Endodermal cell (in vitro differentiated cells): ENCODE results near the gene MTMR3. TPM values are rescaled to one million over a fixed set of nuclear protein-coding genes. Genes with fewer than 3 reads are reported as not detected.

Experiments
- DNase-seq: peaks from one replicate; pipeline ENCODE4 v3.0.0-alpha.2; 2017
- H3K27ac ChIP-seq: 2 replicates; pipeline ENCODE4 v1.5.1; 2013; ENCODE audit warnings: mild to moderate bottlenecking, low read depth, low read length, moderate library complexity
- H3K27me3 ChIP-seq: 2 replicates; pipeline ENCODE4 v1.6.1; 2013; ENCODE audit warnings: mild to moderate bottlenecking, low read length, moderate library complexity; ENCODE audit not compliant: insufficient read depth, control insufficient read depth, poor library complexity, severe bottlenecking
- H3K36me3 ChIP-seq: 2 replicates; pipeline ENCODE4 v1.7.0; 2013; ENCODE audit warnings: mild to moderate bottlenecking, low read length, moderate library complexity; ENCODE audit not compliant: control insufficient read depth, insufficient read depth
- H3K4me1 ChIP-seq: one replicate; pipeline ENCODE4 v1.7.0; 2013; ENCODE audit warnings: low read length; ENCODE audit not compliant: control insufficient read depth, insufficient read depth
- H3K4me3 ChIP-seq: 2 replicates; pipeline ENCODE4 v1.5.1; 2013; ENCODE audit warnings: mild to moderate bottlenecking, low read length, moderate library complexity
- H3K9ac ChIP-seq: 2 replicates; pipeline ENCODE4 v1.6.1; 2013; ENCODE audit warnings: mild to moderate bottlenecking, low read length, moderate library complexity; ENCODE audit not compliant: poor library complexity, severe bottlenecking; ENCODE audit errors: extremely low read depth
- H3K9me3 ChIP-seq: 2 replicates; pipeline ENCODE4 v1.6.1; 2013; ENCODE audit warnings: mild to moderate bottlenecking, low read length, moderate library complexity; ENCODE audit not compliant: control insufficient read depth
- H3K27ac Mint-ChIP-seq: 2 replicates; pipeline ENCODE4 v1.8.0; 2020; ENCODE audit warnings: mixed read lengths
- H3K27me3 Mint-ChIP-seq: 2 replicates; pipeline ENCODE4 v1.8.0; 2021; ENCODE audit warnings: mild to moderate bottlenecking, mixed read lengths; ENCODE audit not compliant: insufficient read depth
- H3K36me3 Mint-ChIP-seq: 2 replicates; pipeline ENCODE4 v1.8.0; 2020; ENCODE audit warnings: low read depth, mixed read lengths
- H3K4me1 Mint-ChIP-seq: 2 replicates; pipeline ENCODE4 v1.8.0; 2020; ENCODE audit warnings: mixed read lengths
- H3K4me3 Mint-ChIP-seq: 2 replicates; pipeline ENCODE4 v1.8.0; 2020; ENCODE audit warnings: mild to moderate bottlenecking, moderate library complexity, mixed read lengths
- H3K9me3 Mint-ChIP-seq: 2 replicates; pipeline ENCODE4 v1.8.0; 2020; ENCODE audit warnings: mild to moderate bottlenecking, mixed read lengths
- WGBS, 2 experiments: methylation state at CpG; one replicate each; pipeline versions ENCODE4 v1.1.5 to v1.1.7; 2013; ENCODE audit warnings: missing lambda C conversion rate in 2 of 2, mixed read lengths in 1 of 2; ENCODE audit not compliant: insufficient coverage in 1 of 2, insufficient read length in 1 of 2; 5-methylcytosine and 5-hydroxymethylcytosine counted together
- total RNA-seq, 2 donors: library from RNA; stranded (reverse); fragmentation: NEBNext Ultra II Directional in 1 of 2; extraction: Animal tissue kit (Norgen Biotek cat#: 25700) in 1 of 2; gene quantifications; 2 replicates in 1 of 2; 3 replicates in 1 of 2; pipeline ENCODE4 v1.2.1, GENCODE V29; 2021
- TF ChIP-seq, protein P1 (sequence below): fragments of 200-600 bp; sonication (generic); conservative IDR thresholded peaks from 2 replicates; pipeline ENCODE4 v1.5.0; 2021; ENCODE audit warnings: antibody characterized with exemption, mild to moderate bottlenecking

Gene MTMR3
- total RNA-seq, 2 donors from 2014 or later: 30.9 to 41.3 TPM

DNA sequence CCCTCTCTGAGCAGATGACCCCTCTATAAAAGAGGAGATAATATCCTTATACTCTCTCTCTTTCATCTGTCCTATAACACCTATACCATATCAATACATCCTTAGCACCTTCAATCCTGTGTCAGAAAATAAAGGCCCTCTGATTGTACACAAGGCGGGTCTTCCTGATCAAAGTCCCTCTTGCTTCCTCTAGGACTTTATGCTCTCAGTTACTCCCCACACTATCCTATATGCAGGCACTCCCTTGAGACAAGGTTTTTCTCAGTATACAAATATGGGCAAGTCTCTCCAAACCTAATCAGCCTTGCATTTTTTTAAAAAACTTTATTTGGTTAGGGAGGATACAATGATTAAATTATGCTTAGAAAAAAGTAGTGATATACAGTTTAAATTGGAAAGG, 180.0 kb downstream of the MTMR3 start:
- Histone ChIP-seq H3K4me3 (peak overlapping the region; percentile 23), H3K9ac (no peak overlapping the region), H3K4me1 (no peaks in the 10 kb centered on the region), H3K27ac (no peak overlapping the region), H3K36me3 (no peaks in the 10 kb centered on the region), H3K27me3 (no peaks in the 10 kb centered on the region), H3K9me3 (peaks cover 22% of the 10 kb centered on the region)
- H3K4me3 Mint-ChIP-seq: no peak overlapping the region
- no peak overlapping the region for H3K27ac Mint-ChIP-seq
- 95 to 100% methylated on average over 1 of the region's 1 CpG for WGBS, 2 experiments
- peaks cover 12% of the 10 kb centered on the region for H3K4me1 Mint-ChIP-seq
- H3K9me3 Mint-ChIP-seq: peaks cover 39% of the 10 kb centered on the region
- H3K27me3 Mint-ChIP-seq: no peaks in the 10 kb centered on the region
- no peak for DNase-seq
- peaks cover 3% of the 10 kb centered on the region for H3K36me3 Mint-ChIP-seq
- TF ChIP-seq, protein P1, sequence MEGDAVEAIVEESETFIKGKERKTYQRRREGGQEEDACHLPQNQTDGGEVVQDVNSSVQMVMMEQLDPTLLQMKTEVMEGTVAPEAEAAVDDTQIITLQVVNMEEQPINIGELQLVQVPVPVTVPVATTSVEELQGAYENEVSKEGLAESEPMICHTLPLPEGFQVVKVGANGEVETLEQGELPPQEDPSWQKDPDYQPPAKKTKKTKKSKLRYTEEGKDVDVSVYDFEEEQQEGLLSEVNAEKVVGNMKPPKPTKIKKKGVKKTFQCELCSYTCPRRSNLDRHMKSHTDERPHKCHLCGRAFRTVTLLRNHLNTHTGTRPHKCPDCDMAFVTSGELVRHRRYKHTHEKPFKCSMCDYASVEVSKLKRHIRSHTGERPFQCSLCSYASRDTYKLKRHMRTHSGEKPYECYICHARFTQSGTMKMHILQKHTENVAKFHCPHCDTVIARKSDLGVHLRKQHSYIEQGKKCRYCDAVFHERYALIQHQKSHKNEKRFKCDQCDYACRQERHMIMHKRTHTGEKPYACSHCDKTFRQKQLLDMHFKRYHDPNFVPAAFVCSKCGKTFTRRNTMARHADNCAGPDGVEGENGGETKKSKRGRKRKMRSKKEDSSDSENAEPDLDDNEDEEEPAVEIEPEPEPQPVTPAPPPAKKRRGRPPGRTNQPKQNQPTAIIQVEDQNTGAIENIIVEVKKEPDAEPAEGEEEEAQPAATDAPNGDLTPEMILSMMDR: no peak

DNA sequence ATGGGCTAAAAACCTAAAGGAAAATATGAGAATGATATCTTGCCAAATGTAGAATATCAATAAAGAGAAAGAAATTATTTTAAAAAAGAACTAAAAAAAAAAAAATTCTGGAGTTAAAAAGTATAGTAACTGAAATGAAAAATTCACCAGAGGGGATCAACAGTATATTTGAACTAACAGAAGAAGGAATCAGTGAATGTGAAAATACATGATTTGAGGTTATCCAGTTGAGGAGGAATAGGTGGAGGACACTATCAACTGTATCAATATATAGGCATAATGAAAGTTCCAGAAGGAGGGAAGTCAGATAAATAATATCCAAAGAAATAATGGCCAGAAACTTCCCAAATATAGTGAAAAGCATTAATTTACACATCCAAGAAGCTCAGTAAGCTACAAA, 181.2 kb downstream of the MTMR3 start:
- TF ChIP-seq, protein P1: no peak
- Histone ChIP-seq H3K27me3 (no peaks in the 10 kb centered on the region), H3K4me1 (no peaks in the 10 kb centered on the region), H3K9ac (no peak overlapping the region), H3K4me3 (peak overlapping the region; percentile 43), H3K27ac (no peak overlapping the region), H3K36me3 (no peaks in the 10 kb centered on the region), H3K9me3 (peaks cover 18% of the 10 kb centered on the region)
- DNase-seq: no peak
- Mint-ChIP-seq H3K4me3 (no peak overlapping the region), H3K27ac (no peak overlapping the region), H3K4me1 (peaks cover 12% of the 10 kb centered on the region), H3K27me3 (no peaks in the 10 kb centered on the region), H3K9me3 (peaks cover 34% of the 10 kb centered on the region), H3K36me3 (peaks cover 3% of the 10 kb centered on the region)

DNA sequence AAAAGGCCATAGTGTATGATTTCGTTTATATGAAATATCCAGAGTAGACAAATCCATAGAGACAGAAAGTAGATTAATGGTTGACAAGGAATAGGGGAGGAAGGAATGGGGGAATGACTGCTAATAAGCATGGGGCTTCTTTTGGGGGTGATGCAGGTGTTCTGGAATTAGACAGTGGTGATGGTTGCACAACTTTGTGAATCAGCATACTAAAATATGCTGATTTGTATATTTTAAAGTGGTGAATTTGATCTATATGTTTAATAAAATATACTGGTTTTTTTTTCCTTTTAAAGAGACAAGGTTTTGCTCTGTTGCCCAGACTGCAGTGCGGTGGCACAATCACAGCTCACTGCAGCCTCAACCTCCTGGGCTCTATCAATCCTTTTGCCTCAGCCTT, 190.8 kb downstream of the MTMR3 start:
- Mint-ChIP-seq H3K4me1 (peaks cover 13% of the 10 kb centered on the region), H3K36me3 (no peaks in the 10 kb centered on the region), H3K27me3 (peaks cover 9% of the 10 kb centered on the region), H3K4me3 (no peak overlapping the region), H3K9me3 (peaks cover 4% of the 10 kb centered on the region), H3K27ac (no peak overlapping the region)
- peaks cover 5% of the 10 kb centered on the region for H3K27me3 ChIP-seq
- no peaks in the 10 kb centered on the region for H3K9me3 ChIP-seq
- H3K36me3 ChIP-seq: no peaks in the 10 kb centered on the region
- DNase-seq: no peak
- no peak overlapping the region for H3K27ac ChIP-seq
- WGBS, 2 experiments: 50 to 88% methylated on average over 1 to 2 of the region's 2 CpGs
- no peak overlapping the region for H3K9ac ChIP-seq
- H3K4me1 ChIP-seq: peaks cover 3% of the 10 kb centered on the region
- TF ChIP-seq, protein P1: no peak
- H3K4me3 ChIP-seq: no peak overlapping the region
